ENCODE results near the gene PARD6A. TPM values are rescaled to one million over a fixed set of nuclear protein-coding genes. Genes with fewer than 3 reads are reported as not detected.

Gene PARD6A
- total RNA-seq, 4 donors from 2014 or later: 2.3 to 4.3 (median 3.4) TPM

GRCh38 chr16:67708368-67708771, 47.6 kb downstream of the PARD6A start:
- TF ChIP-seq EP300 (IDR thresholded peaks at IDR 0.05) (no peak), POLR2A (IDR thresholded peaks at IDR 0.05) (no peak), CTCF (IDR thresholded peaks at IDR 0.05) (no peak)
- no peak overlapping the region for H3K4me3 ChIP-seq
- no peak for DNase-seq (ENCODE audit: low spot score in 2 of 2)

GRCh38 chr16:67709050-67709449, 48.3 kb downstream of the PARD6A start:
- Histone ChIP-seq H3K27me3 (no peaks in the 10 kb centered on the region), H3K9me3 (no peaks in the 10 kb centered on the region), H3K27ac (no peak overlapping the region), H3K4me3 (no peak overlapping the region), H3K4me1 (peaks cover 8% of the 10 kb centered on the region), H3K36me3 (no peaks in the 10 kb centered on the region)
- WGBS: 100% methylated on average over 1 of the region's 1 CpG
- no peak for DNase-seq (ENCODE audit: low spot score in 2 of 2)
- no peak for TF ChIP-seq POLR2AphosphoS5 (IDR thresholded peaks at IDR 0.05)
- TF ChIP-seq EP300 (IDR thresholded peaks at IDR 0.05): no peak
- TF ChIP-seq POLR2A (IDR thresholded peaks at IDR 0.05): no peak
- TF ChIP-seq CTCF (IDR thresholded peaks at IDR 0.05): no peak

More at GRCh38 chr16:67708368-67708771, 47.6 kb downstream of the PARD6A start:
- Histone ChIP-seq H3K27me3 (no peaks in the 10 kb centered on the region), H3K27ac (no peak overlapping the region), H3K9me3 (no peaks in the 10 kb centered on the region), H3K36me3 (no peaks in the 10 kb centered on the region), H3K4me1 (peaks cover 8% of the 10 kb centered on the region)
- WGBS: 49% methylated on average over 2 of the region's 2 CpGs

GRCh38 chr16:67710607-67711006, 49.8 kb downstream of the PARD6A start:
- Histone ChIP-seq H3K27me3 (no peaks in the 10 kb centered on the region), H3K27ac (no peak overlapping the region), H3K36me3 (no peaks in the 10 kb centered on the region), H3K4me3 (no peak overlapping the region), H3K9me3 (no peaks in the 10 kb centered on the region), H3K4me1 (peaks cover 8% of the 10 kb centered on the region)
- DNase-seq (ENCODE audit: low spot score in 2 of 2): no peak
- TF ChIP-seq CTCF (IDR thresholded peaks at IDR 0.05) (no peak), POLR2AphosphoS5 (IDR thresholded peaks at IDR 0.05) (no peak), POLR2A (IDR thresholded peaks at IDR 0.05) (no peak), EP300 (IDR thresholded peaks at IDR 0.05) (no peak)
- WGBS: 96% methylated on average over 6 of the region's 6 CpGs

Other genes starting within 250 kb of the PARD6A start
- gene ZDHHC1, start 244.5 kb upstream of the PARD6A start, total RNA-seq: 10 to 100 TPM; 14.0 to 31.0 (median 23.8) TPM
- 100 to 1,000 TPM in 1 of 4 donors, 10 to 100 TPM in 3; 45.6 to 164 (median 69.1) TPM for gene HSD11B2, start 229.8 kb upstream of the PARD6A start, total RNA-seq
- 100 to 1,000 TPM in 3 of 4 donors, 10 to 100 TPM in 1; 90.0 to 134 (median 110) TPM for gene ATP6V0D1, start 179.8 kb upstream of the PARD6A start, total RNA-seq
- not detected for gene AGRP, start 177.4 kb upstream of the PARD6A start, total RNA-seq
- gene RIPOR1, start 132.1 kb upstream of the PARD6A start, total RNA-seq: 10 to 100 TPM; 20.6 to 41.5 (median 28.3) TPM
- gene CTCF, start 98.4 kb upstream of the PARD6A start, total RNA-seq: 10 to 100 TPM; 36.2 to 50.1 (median 46.9) TPM
- 1 to 10 TPM in 1 of 4 donors, under 1 TPM in 3; 0.19 to 2.3 (median 0.51) TPM for gene CARMIL2, start 15.8 kb upstream of the PARD6A start, total RNA-seq
- 10 to 100 TPM; 17.6 to 33.9 (median 22.3) TPM for gene ACD, start 700 bp upstream of the PARD6A start, total RNA-seq
- 10 to 100 TPM; 10.1 to 33.6 (median 13.7) TPM for gene ENKD1, start 5.8 kb downstream of the PARD6A start, total RNA-seq
- gene C16orf86, start 5.9 kb downstream of the PARD6A start, total RNA-seq: 1 to 10 TPM; 2.1 to 6.8 (median 3.6) TPM
- gene GFOD2, start 58.4 kb downstream of the PARD6A start, total RNA-seq: 10 to 100 TPM; 18.3 to 31.1 (median 25.9) TPM
- 10 to 100 TPM; 18.4 to 35.2 (median 27.6) TPM for gene RANBP10, start 145.6 kb downstream of the PARD6A start, total RNA-seq
- gene TSNAXIP1, start 145.9 kb downstream of the PARD6A start, total RNA-seq: 1 to 10 TPM in 2 of 4 donors, under 1 TPM in 2; 0.34 to 1.4 (median 0.87) TPM
- gene THAP11, start 181.4 kb downstream of the PARD6A start, total RNA-seq: 10 to 100 TPM; 45.7 to 92.0 (median 76.4) TPM
- gene NUTF2, start 186.0 kb downstream of the PARD6A start, total RNA-seq: 100 to 1,000 TPM; 101 to 161 (median 113) TPM
- 100 to 1,000 TPM; 140 to 311 (median 201) TPM for gene CENPT, start 186.7 kb downstream of the PARD6A start, total RNA-seq
- 100 to 1,000 TPM in 1 of 4 donors, 10 to 100 TPM in 3; 59.5 to 110 (median 68.0) TPM for gene EDC4, start 212.1 kb downstream of the PARD6A start, total RNA-seq
- gene NRN1L, start 223.9 kb downstream of the PARD6A start, total RNA-seq: 1 to 10 TPM in 3 of 4 donors, not detected in 1; 4.3 to 5.6 (median 4.7) TPM
- gene PSKH1, start 232.3 kb downstream of the PARD6A start, total RNA-seq: 10 to 100 TPM; 16.4 to 26.9 (median 24.5) TPM